Activated naive CD4-positive, alpha-beta T cell (primary cell): Measurements from ENCODE around the gene ECPAS.
"Not testable (repeated sequence)": the region's sequence is repeated elsewhere in the genome, so short reads cannot be mapped to it uniquely, and the experiment has no call there.

Experiments
- DNase-seq, 4 experiments: peaks; one replicate each; lab custom pipeline; 2025; lab: John Stamatoyannopoulos, UW

The ECPAS gene, protein sequence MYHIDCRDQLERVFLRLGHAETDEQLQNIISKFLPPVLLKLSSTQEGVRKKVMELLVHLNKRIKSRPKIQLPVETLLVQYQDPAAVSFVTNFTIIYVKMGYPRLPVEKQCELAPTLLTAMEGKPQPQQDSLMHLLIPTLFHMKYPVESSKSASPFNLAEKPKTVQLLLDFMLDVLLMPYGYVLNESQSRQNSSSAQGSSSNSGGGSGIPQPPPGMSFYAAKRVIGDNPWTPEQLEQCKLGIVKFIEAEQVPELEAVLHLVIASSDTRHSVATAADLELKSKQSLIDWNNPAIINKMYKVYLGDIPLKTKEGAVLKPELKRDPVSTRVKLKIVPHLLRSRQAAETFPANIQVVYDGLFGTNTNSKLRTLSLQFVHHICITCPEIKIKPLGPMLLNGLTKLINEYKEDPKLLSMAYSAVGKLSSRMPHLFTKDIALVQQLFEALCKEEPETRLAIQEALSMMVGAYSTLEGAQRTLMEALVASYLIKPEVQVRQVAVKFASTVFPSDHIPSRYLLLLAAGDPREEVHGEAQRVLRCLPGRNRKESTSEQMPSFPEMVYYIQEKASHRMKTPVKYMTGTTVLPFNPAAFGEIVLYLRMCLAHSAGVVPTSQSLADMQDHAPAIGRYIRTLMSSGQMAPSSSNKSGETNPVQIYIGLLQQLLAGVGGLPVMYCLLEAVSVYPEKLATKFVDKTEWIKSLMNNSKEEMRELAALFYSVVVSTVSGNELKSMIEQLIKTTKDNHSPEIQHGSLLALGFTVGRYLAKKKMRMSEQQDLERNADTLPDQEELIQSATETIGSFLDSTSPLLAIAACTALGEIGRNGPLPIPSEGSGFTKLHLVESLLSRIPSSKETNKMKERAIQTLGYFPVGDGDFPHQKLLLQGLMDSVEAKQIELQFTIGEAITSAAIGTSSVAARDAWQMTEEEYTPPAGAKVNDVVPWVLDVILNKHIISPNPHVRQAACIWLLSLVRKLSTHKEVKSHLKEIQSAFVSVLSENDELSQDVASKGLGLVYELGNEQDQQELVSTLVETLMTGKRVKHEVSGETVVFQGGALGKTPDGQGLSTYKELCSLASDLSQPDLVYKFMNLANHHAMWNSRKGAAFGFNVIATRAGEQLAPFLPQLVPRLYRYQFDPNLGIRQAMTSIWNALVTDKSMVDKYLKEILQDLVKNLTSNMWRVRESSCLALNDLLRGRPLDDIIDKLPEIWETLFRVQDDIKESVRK (N-terminal part only)

DNA sequence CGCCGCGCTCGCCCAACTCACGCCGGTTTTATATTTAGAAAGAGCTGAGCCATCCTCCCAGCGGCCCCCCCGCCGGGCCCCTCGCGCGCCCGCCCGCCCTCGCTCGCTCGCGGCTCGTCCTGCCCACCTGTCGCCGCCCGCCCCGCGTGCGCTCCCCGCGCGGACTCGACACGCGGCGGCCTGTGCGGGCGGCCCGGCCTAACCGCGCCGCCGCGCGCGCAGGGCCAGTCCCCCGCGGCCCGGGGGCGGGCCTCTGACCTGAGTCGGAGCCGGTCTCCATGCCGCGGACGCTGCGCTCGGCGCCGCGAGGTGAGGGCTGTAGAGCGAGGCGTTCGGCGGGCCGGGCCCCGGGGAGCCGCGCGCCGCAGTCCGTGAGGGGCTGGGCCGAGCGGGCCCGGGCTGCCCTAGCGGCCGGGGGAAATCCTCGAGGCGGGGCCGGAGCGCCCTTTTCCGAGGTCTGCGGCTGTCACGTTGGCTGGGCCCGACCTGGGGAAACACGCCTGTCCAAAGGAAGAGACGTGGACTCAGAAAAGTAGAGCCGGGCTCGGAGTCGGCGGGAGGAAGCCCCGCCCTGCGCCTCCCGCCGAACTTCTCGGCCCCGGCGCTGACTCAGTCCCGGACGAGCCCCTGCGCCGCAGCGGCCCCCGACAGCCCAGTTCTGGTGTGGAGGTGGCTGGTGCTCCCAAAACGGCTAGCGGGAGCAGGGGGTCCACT lies at the start of gene ECPAS:
Gene ECPAS (minus strand): TSS at position 526 of the 714 bp plus-strand sequence. CDS start 11,465 bp downstream, outside the sequence.
- DNase-seq = peak; percentile 27 to 51 (median 39)

- no peak for DNase-seq
These were observed 49.1 kb upstream of the ECPAS start for GRCh38 chr9:111533099-111533790.

DNA sequence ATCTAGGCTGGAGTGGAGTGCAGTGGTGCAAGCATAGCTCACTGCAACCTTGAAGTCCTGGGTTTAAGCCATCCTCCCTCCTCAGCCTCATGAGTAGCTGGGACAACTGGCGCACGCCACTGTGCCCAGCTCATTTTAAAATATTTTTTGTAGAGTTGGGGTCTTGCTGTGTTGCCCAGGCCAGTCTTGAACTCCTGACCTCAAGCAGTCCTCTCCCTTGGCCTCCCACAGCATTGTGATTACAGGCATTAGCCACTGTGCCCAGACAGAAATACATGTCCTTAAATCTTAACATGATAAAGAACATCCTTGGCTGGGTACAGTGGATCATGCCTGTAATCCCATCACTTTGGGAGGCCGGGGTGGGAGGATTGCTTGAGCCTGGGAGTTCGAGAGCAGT lies 47.5 kb upstream of the ECPAS start:
- DNase-seq = no peak

- DNase-seq = no peak
These were observed 45.6 kb upstream of the ECPAS start for GRCh38 chr9:111529787-111530186.

DNA sequence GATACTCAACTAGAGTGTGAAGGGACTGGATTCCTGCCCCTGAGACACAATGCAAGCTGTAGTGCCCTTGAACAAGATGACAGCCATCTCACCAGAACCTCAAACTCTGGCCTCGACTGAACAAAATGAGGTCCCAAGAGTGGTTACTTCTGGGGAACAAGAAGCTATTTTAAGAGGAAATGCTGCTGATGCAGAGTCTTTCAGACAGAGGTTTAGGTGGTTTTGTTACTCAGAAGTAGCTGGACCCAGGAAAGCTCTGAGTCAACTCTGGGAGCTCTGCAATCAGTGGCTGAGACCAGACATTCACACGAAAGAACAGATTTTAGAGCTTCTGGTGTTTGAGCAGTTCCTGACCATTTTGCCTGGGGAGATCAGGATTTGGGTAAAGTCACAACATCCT lies 43.2 kb upstream of the ECPAS start:
- no peak for DNase-seq

GRCh38 chr9:111525056-111525977 lies 41.1 kb upstream of the ECPAS start, which contains the start of gene ZNF483:
Gene ZNF483 (plus strand): TSS chr9:111525179. CDS start chr9:111527396, 2,217 bp downstream.
- peak in 3 of 4 experiments; percentile 32 to 65 (median 38) for DNase-seq

DNA sequence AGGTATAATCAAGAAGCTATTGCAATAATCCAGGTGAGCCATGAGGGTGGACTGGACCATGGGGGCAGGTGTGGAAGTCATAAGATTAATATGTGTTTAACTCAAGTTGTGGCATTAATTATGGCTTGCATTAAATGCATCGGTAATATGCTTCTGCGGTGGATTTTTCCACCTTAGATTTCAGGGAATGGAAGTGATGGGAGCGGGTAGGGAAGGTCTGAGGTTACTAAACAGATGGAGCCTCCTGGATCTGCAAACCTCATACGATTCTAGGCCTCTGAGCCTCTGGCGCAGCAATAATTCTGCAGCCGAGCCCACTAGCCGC lies 40.5 kb upstream of the ECPAS start:
- DNase-seq = no peak

- DNase-seq = no peak
These were observed 31.9 kb upstream of the ECPAS start for GRCh38 chr9:111516061-111516465.

DNA sequence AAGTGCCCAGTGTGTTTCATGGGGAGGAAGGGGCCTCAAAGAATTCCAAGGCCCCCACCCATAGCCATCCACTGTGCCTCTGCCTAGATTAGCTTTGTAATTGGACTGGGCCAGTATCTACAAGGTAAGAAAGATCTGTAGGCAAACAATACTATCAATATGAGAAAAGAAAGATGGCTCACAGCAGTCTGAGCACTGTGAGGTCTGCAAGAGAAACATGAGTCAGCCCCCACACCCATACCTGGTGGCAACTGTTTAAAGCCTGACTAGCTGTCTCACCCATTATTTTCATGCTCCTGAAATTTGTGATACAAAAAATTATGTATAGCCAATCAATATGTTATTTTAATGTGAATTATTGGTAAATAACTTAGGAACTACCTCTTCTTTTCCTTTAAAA lies 30.8 kb upstream of the ECPAS start:
- no peak for DNase-seq

DNA sequence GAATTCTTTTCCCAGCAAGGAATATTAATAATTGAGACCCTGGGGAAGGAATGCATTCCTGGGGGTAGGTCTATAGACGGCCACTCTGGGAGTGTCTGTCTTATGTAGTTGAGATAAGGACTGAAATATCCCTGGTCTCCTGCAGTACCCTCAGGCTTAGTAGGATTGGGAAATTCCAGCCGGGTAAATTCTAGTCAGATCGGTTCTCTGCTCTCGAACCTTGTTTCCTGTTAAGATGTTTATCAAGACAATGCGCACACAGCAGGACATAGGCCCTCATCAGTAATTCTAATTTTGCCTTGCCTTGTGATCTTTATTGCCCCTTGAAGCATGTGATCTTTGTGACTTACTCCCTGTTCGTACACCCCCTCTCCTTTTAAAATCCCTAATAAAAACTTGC lies 27.4 kb upstream of the ECPAS start:
- not testable (repeated sequence) for DNase-seq

DNA sequence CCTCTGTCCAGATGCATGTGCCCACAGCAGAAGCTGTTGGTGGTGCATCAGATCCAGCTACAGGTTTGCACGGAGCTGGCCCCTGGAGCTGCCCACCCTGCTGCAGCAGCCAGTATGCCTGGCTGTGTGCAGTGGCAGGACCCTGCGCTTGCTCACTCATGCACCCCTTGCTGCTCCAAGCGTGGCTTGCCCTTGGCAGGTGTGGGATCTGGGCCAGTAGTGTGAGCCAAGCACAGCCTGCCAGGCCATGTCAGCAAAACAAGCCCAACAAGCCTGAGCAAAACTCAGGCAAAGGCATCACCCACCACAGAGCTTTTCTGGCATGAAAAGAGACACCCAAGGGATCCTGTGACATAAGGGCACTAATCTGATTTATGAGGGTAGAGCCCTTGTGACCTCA lies 18.3 kb upstream of the ECPAS start:
- DNase-seq = no peak

GRCh38 chr9:111501648-111502047 lies 17.5 kb upstream of the ECPAS start:
- DNase-seq = no peak

GRCh38 chr9:111501005-111501562 lies 16.9 kb upstream of the ECPAS start:
- no peak for DNase-seq

- DNase-seq = not testable (repeated sequence)
These were observed 13.0 kb upstream of the ECPAS start for GRCh38 chr9:111497196-111497595.

GRCh38 chr9:111484572-111484894 lies 350 bp upstream of the ECPAS start:
- no peak for DNase-seq

GRCh38 chr9:111483439-111483857 lies 735 bp downstream of the ECPAS start:
- peak; percentile 18 to 50 (median 20) for DNase-seq

DNA sequence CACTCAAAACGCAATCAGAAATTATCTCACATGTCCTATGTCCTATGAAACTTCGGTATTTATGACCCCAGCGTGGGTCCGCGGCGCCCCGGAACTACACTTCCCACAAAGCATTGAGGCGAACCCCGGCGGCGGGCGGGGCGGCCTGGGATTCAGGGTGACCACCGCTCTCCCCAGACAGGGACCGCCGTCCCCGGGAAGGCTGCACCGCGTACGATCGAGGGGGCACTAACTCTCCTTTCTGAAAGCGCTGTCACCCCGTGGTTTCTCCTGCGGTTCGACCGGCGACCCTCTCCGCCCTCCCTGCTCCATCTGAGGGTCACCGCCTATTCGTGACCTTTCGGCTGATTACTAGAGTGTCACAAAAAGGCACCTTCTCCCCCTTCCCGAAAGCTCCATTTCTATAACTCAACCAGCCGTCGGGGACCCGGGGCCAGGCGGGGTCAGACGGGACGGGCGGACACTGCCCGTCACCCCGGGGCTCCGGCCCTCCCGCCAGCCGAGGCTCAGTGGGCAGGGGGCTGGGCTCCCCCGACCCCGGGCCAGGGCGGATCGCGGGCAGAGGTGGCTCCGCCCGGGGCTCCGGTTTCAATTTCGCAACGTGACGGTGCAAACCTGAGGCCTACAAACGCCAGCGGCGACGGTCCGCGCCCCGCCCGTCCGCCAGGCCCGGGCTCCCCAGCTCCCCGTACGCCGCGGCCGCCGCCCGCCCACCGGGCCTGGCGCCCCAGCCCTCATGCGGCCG lies 1.3 kb downstream of the ECPAS start:
- DNase-seq = peak; percentile 10 to 50 (median 18)

- no peak for DNase-seq
These were observed 2.1 kb downstream of the ECPAS start for GRCh38 chr9:111481885-111482636.
